Dedifferentiated amniotic fluid mesenchymal stem cell (primary cell): ENCODE results near the gene NAGK.
"Not testable (repeated sequence)": the region's sequence is repeated elsewhere in the genome, so short reads cannot be mapped to it uniquely, and the experiment has no call there.

Experiments used
- DNase-seq: peaks from one replicate; pipeline ENCODE4 v3.0.0-alpha.2; 2016; ENCODE audit errors: extremely low spot score

NAGK gene

GRCh38 chr2:71068218-71069035 is at the start of gene NAGK:
Gene NAGK (plus strand): TSS chr2:71068648. CDS start chr2:71068684, 36 bp downstream.
- peak; percentile 85 for DNase-seq

GRCh38 chr2:71019989-71020388 is 48.5 kb upstream of the NAGK start:
- DNase-seq: not testable (repeated sequence)

GRCh38 chr2:71021394-71021793 is 47.1 kb upstream of the NAGK start:
- DNase-seq: not testable (repeated sequence)

- not testable (repeated sequence) for DNase-seq
These were observed 44.8 kb upstream of the NAGK start for GRCh38 chr2:71023553-71024243.

GRCh38 chr2:71036296-71036695 is 32.2 kb upstream of the NAGK start:
- DNase-seq: not testable (repeated sequence)

GRCh38 chr2:71042287-71042686 is 26.2 kb upstream of the NAGK start:
- no peak for DNase-seq

- no peak for DNase-seq
These were observed 24.7 kb upstream of the NAGK start for GRCh38 chr2:71043531-71044407.

GRCh38 chr2:71045151-71045550 is 23.3 kb upstream of the NAGK start:
- no peak for DNase-seq

GRCh38 chr2:71045865-71046548 is 22.4 kb upstream of the NAGK start:
- DNase-seq: no peak

- DNase-seq: no peak
These were observed 20.4 kb upstream of the NAGK start for GRCh38 chr2:71048096-71048495.

GRCh38 chr2:71049704-71050360 is 18.6 kb upstream of the NAGK start:
- not testable (repeated sequence) for DNase-seq

- not testable (repeated sequence) for DNase-seq
These were observed 13.2 kb upstream of the NAGK start for GRCh38 chr2:71055206-71055740.

- DNase-seq: no peak
These were observed 8.2 kb upstream of the NAGK start for GRCh38 chr2:71060211-71060610.

- no peak for DNase-seq
These were observed 7.6 kb upstream of the NAGK start for GRCh38 chr2:71060871-71061270.

GRCh38 chr2:71063216-71063615 is 5.2 kb upstream of the NAGK start:
- DNase-seq: no peak

- DNase-seq: no peak
These were observed 4.3 kb upstream of the NAGK start for GRCh38 chr2:71064110-71064611.

GRCh38 chr2:71064754-71065621 is 3.5 kb upstream of the NAGK start:
- DNase-seq: no peak

- no peak for DNase-seq
These were observed 1.6 kb upstream of the NAGK start for GRCh38 chr2:71066856-71067255.

GRCh38 chr2:71067567-71068217 is 756 bp upstream of the NAGK start:
- DNase-seq: no peak
